GM23338 (cell line): Measurements from ENCODE around the gene UBL4A. TPM values are rescaled to one million over a fixed set of nuclear protein-coding genes. Genes with fewer than 3 reads are reported as not detected.

Experiments
- ATAC-seq: fragments of 200-7000 bp; cut with Tn5 transposase; 3 replicates; pipeline ENCODE4 v1.9.1; 2020
- DNase-seq: peaks from one replicate; pipeline ENCODE4 v3.0.0-alpha.2; 2015; ENCODE audit warnings: low spot score
- H2AFZ ChIP-seq: fragments of 200-600 bp; sonication (generic); 2 replicates; pipeline ENCODE4 v1.8.0; 2016; ENCODE audit warnings: antibody characterized with exemption, mild to moderate bottlenecking, moderate library complexity
- H3F3A ChIP-seq: fragments of 200-600 bp; sonication (generic); replicated peaks from 2 replicates; pipeline ENCODE4 v1.8.0; 2017; ENCODE audit warnings: antibody characterized with exemption, mixed run types, low read depth
- H3K27ac ChIP-seq: fragments of 200-600 bp; sonication (generic); 2 replicates; pipeline ENCODE4 v1.6.1; 2016; ENCODE audit warnings: low read depth
- H3K27me3 ChIP-seq: fragments of 200-600 bp; sonication (generic); 2 replicates; pipeline ENCODE4 v1.8.0; 2016; ENCODE audit warnings: mild to moderate bottlenecking, mixed run types, moderate library complexity; ENCODE audit not compliant: insufficient read depth
- H3K36me3 ChIP-seq: fragments of 200-600 bp; sonication (generic); 2 replicates; pipeline ENCODE4 v1.8.0; 2016; ENCODE audit warnings: mild to moderate bottlenecking; ENCODE audit not compliant: insufficient read depth
- H3K4me1 ChIP-seq: fragments of 200-600 bp; sonication (generic); 2 replicates; pipeline ENCODE4 v1.8.0; 2016; ENCODE audit warnings: mild to moderate bottlenecking, moderate library complexity; ENCODE audit not compliant: insufficient read depth
- H3K4me2 ChIP-seq: fragments of 200-600 bp; sonication (generic); 2 replicates; pipeline ENCODE4 v1.7.1; 2017; ENCODE audit warnings: mixed run types
- H3K4me3 ChIP-seq: fragments of 200-600 bp; sonication (generic); 2 replicates; pipeline ENCODE4 v1.6.1; 2016; ENCODE audit warnings: mixed run types
- H3K79me2 ChIP-seq: fragments of 200-600 bp; sonication (generic); replicated peaks from 2 replicates; pipeline ENCODE4 v1.8.0; 2017; ENCODE audit warnings: mild to moderate bottlenecking; ENCODE audit not compliant: insufficient read depth
- H3K9me2 ChIP-seq: fragments of 200-600 bp; sonication (generic); 2 replicates; pipeline ENCODE4 v1.8.0; 2017; ENCODE audit not compliant: insufficient read depth
- H4K20me1 ChIP-seq: fragments of 200-600 bp; sonication (generic); replicated peaks from 2 replicates; pipeline ENCODE4 v1.8.0; 2017; ENCODE audit warnings: mild to moderate bottlenecking; ENCODE audit not compliant: insufficient read depth
- H3K27ac Mint-ChIP-seq: 2 replicates; pipeline ENCODE4 v1.8.0; 2020; ENCODE audit warnings: inconsistent platforms, mild to moderate bottlenecking, moderate library complexity, mixed read lengths
- H3K27me3 Mint-ChIP-seq: 3 replicates; pipeline ENCODE4 v1.8.0; 2022; ENCODE audit warnings: low read depth, mild to moderate bottlenecking, moderate library complexity, mixed read lengths, inconsistent platforms; ENCODE audit not compliant: insufficient read depth, poor library complexity
- H3K36me3 Mint-ChIP-seq: 3 replicates; pipeline ENCODE4 v1.8.0; 2021; ENCODE audit warnings: low read depth, mild to moderate bottlenecking, inconsistent platforms, moderate library complexity, mixed read lengths
- H3K4me1 Mint-ChIP-seq: 3 replicates; pipeline ENCODE4 v1.8.0; 2020; ENCODE audit warnings: mild to moderate bottlenecking, inconsistent platforms, mixed read lengths
- H3K4me3 Mint-ChIP-seq: 3 replicates; pipeline ENCODE4 v1.8.0; 2021; ENCODE audit warnings: moderate library complexity, mild to moderate bottlenecking, inconsistent platforms, mixed read lengths
- H3K9me3 Mint-ChIP-seq: 3 replicates; pipeline ENCODE4 v1.8.0; 2020; ENCODE audit warnings: moderate library complexity, mild to moderate bottlenecking, inconsistent platforms, mixed read lengths
- CREB1 ChIP-seq: fragments of 250-450 bp; sonication (Bioruptor Pico); IDR thresholded peaks from 2 replicates; pipeline ENCODE4 v1.5.0; 2020; ENCODE audit warnings: low read depth, mild to moderate bottlenecking, moderate library complexity
- CTCF ChIP-seq, 2 experiments: fragments of 200-600 bp in 1 of 2; sonication (generic) in 1 of 2; conservative IDR thresholded peaks; 2 replicates each; pipeline versions ENCODE4 v1.5.1 to v1.6.1; 2016 to 2017; ENCODE audit warnings: antibody characterized with exemption in 2 of 2, low read depth in 2 of 2, mild to moderate bottlenecking in 2 of 2, moderate library complexity in 1 of 2
- EZH2 ChIP-seq: fragments of 200-600 bp; sonication (generic); IDR thresholded peaks from one replicate; pipeline ENCODE4 v1.8.0; 2017; ENCODE audit warnings: antibody characterized with exemption, mild to moderate bottlenecking, low read depth; ENCODE audit not compliant: unreplicated experiment
- EZH2phosphoT487 ChIP-seq: fragments of 200-600 bp; sonication (generic); IDR thresholded peaks from one replicate; pipeline ENCODE4 v1.8.1; 2018; ENCODE audit warnings: antibody characterized with exemption; ENCODE audit not compliant: unreplicated experiment
- JUNB ChIP-seq: IDR thresholded peaks from one replicate; pipeline ENCODE4 v1.6.1; 2016; ENCODE audit warnings: antibody characterized with exemption; ENCODE audit not compliant: unreplicated experiment
- NANOG ChIP-seq: IDR thresholded peaks from 2 replicates; pipeline ENCODE4 v1.6.1; 2016; ENCODE audit warnings: antibody characterized with exemption, borderline replicate concordance
- POLR2AphosphoS5 ChIP-seq: IDR thresholded peaks from 2 replicates; pipeline ENCODE4 v1.6.1; 2016; ENCODE audit warnings: antibody characterized with exemption, low read depth
- STAT1 ChIP-seq: IDR thresholded peaks from one replicate; pipeline ENCODE4 v1.6.1; 2016; ENCODE audit warnings: antibody characterized with exemption; ENCODE audit not compliant: unreplicated experiment
- ZNF114 ChIP-seq: fragments of 250-450 bp; sonication (Bioruptor Pico); IDR thresholded peaks from 2 replicates; pipeline ENCODE4 v1.5.0; 2020; ENCODE audit warnings: mild to moderate bottlenecking, moderate library complexity
- ZNF331 ChIP-seq: fragments of 250-450 bp; sonication (Bioruptor Pico); IDR thresholded peaks from 2 replicates; pipeline ENCODE4 v1.5.0; 2020; ENCODE audit warnings: low read depth, mild to moderate bottlenecking, moderate library complexity
- polyA plus RNA-seq: library from polyadenylated mRNA; unstranded; fragments of >200 nt; fragmentation: Nextera tagmentation; extraction: Ambion mirVana; gene quantifications from 2 replicates; pipeline ENCODE4 v1.2.1, GENCODE V29; 2016
- total RNA-seq: library from RNA; depleted of rRNA; stranded (reverse); fragments of >200 nt; shearing (Covaris generic); gene quantifications from 2 replicates; pipeline ENCODE4 v1.2.3, GENCODE V29; 2014
- TF ChIP-seq, protein P1 (sequence below): IDR thresholded peaks from 2 replicates; pipeline ENCODE4 v1.6.1; 2016; ENCODE audit warnings: antibody characterized with exemption
- TF ChIP-seq, protein P2 (sequence below): fragments of 250-450 bp; sonication (Bioruptor Pico); IDR thresholded peaks from 2 replicates; pipeline ENCODE4 v1.5.0; 2020; ENCODE audit warnings: mild to moderate bottlenecking, moderate library complexity

The UBL4A gene
- total and polyA plus RNA-seq, 2 experiments from 2014 or later: 15.6 to 43.7 TPM

GRCh38 chrX:154525606-154526490 is 39.4 kb upstream of the UBL4A start (continued):
- TF ChIP-seq, protein P1, sequence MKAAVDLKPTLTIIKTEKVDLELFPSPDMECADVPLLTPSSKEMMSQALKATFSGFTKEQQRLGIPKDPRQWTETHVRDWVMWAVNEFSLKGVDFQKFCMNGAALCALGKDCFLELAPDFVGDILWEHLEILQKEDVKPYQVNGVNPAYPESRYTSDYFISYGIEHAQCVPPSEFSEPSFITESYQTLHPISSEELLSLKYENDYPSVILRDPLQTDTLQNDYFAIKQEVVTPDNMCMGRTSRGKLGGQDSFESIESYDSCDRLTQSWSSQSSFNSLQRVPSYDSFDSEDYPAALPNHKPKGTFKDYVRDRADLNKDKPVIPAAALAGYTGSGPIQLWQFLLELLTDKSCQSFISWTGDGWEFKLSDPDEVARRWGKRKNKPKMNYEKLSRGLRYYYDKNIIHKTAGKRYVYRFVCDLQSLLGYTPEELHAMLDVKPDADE: no peak

DNA sequence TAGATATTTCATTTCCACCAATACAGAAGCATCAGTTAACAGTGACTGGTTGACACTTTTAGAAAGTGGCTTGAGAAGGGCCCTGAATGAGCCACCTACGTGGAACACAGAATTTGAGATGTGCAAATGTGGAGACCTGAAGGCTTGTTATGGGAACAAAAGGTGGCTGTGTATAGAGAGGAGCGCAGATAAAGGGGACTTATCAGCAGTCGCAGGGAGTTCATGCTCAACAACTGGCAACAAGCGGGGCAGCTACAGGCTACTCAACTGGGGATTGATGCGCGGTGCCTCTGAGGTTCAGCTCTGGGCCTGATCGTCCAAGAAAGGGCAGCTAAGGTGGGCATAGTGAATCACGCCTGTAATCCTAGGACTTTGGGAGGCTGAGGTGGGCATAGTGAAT is 33.0 kb upstream of the UBL4A start:
- H3K4me3 Mint-ChIP-seq: no peak overlapping the region
- Histone ChIP-seq H4K20me1 (no peaks in the 10 kb centered on the region), H3K4me3 (no peak overlapping the region), H3K9me2 (no peaks in the 10 kb centered on the region), H3K4me2 (no peak overlapping the region), H3K79me2 (no peaks in the 10 kb centered on the region), H3F3A (0 out of 2 replicates have a peak, but pooled peaks cover 4% of the 10 kb centered on the region), H3K27ac (no peak overlapping the region), H2AFZ (no peak overlapping the region), H3K36me3 (no peaks in the 10 kb centered on the region), H3K4me1 (peaks cover 10% of the 10 kb centered on the region), H3K27me3 (peaks cover 29% of the 10 kb centered on the region)
- no peak overlapping the region for H3K27ac Mint-ChIP-seq
- H3K4me1 Mint-ChIP-seq: peaks cover 14% of the 10 kb centered on the region
- peaks cover 19% of the 10 kb centered on the region for H3K27me3 Mint-ChIP-seq
- ATAC-seq: no peak
- no peak for DNase-seq
- no peaks in the 10 kb centered on the region for H3K9me3 Mint-ChIP-seq
- H3K36me3 Mint-ChIP-seq: no peaks in the 10 kb centered on the region
- TF ChIP-seq, protein P1: no peak
- no peak for TF ChIP-seq EZH2
- TF ChIP-seq EZH2phosphoT487: no peak
- TF ChIP-seq ZNF114 (CRISPR knock-in tag): no peak
- no peak for TF ChIP-seq STAT1
- no peak for TF ChIP-seq NANOG
- TF ChIP-seq CTCF (conservative IDR thresholded peaks at IDR 0.05; ENCODE audit: low read depth in 2 of 2): no peak
- TF ChIP-seq POLR2AphosphoS5: no peak
- TF ChIP-seq CREB1 (CRISPR knock-in tag): no peak
- TF ChIP-seq ZNF331: no peak
- TF ChIP-seq, protein P2, sequence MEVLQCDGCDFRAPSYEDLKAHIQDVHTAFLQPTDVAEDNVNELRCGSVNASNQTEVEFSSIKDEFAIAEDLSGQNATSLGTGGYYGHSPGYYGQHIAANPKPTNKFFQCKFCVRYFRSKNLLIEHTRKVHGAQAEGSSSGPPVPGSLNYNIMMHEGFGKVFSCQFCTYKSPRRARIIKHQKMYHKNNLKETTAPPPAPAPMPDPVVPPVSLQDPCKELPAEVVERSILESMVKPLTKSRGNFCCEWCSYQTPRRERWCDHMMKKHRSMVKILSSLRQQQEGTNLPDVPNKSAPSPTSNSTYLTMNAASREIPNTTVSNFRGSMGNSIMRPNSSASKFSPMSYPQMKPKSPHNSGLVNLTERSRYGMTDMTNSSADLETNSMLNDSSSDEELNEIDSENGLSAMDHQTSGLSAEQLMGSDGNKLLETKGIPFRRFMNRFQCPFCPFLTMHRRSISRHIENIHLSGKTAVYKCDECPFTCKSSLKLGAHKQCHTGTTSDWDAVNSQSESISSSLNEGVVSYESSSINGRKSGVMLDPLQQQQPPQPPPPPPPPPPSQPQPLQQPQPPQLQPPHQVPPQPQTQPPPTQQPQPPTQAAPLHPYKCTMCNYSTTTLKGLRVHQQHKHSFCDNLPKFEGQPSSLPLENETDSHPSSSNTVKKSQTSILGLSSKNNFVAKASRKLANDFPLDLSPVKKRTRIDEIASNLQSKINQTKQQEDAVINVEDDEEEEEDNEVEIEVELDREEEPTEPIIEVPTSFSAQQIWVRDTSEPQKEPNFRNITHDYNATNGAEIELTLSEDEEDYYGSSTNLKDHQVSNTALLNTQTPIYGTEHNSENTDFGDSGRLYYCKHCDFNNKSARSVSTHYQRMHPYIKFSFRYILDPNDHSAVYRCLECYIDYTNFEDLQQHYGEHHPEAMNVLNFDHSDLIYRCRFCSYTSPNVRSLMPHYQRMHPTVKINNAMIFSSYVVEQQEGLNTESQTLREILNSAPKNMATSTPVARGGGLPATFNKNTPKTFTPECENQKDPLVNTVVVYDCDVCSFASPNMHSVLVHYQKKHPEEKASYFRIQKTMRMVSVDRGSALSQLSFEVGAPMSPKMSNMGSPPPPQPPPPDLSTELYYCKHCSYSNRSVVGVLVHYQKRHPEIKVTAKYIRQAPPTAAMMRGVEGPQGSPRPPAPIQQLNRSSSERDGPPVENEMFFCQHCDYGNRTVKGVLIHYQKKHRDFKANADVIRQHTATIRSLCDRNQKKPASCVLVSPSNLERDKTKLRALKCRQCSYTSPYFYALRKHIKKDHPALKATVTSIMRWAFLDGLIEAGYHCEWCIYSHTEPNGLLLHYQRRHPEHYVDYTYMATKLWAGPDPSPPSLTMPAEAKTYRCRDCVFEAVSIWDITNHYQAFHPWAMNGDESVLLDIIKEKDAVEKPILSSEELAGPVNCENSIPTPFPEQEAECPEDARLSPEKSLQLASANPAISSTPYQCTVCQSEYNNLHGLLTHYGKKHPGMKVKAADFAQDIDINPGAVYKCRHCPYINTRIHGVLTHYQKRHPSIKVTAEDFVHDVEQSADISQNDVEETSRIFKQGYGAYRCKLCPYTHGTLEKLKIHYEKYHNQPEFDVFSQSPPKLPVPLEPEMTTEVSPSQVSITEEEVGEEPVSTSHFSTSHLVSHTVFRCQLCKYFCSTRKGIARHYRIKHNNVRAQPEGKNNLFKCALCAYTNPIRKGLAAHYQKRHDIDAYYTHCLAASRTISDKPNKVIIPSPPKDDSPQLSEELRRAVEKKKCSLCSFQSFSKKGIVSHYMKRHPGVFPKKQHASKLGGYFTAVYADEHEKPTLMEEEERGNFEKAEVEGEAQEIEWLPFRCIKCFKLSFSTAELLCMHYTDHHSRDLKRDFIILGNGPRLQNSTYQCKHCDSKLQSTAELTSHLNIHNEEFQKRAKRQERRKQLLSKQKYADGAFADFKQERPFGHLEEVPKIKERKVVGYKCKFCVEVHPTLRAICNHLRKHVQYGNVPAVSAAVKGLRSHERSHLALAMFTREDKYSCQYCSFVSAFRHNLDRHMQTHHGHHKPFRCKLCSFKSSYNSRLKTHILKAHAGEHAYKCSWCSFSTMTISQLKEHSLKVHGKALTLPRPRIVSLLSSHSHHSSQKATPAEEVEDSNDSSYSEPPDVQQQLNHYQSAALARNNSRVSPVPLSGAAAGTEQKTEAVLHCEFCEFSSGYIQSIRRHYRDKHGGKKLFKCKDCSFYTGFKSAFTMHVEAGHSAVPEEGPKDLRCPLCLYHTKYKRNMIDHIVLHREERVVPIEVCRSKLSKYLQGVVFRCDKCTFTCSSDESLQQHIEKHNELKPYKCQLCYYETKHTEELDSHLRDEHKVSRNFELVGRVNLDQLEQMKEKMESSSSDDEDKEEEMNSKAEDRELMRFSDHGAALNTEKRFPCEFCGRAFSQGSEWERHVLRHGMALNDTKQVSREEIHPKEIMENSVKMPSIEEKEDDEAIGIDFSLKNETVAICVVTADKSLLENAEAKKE (CRISPR knock-in tag): no peak
- TF ChIP-seq JUNB: no peak
